ENCODE measurements around the gene S100P.

S100P gene

DNA sequence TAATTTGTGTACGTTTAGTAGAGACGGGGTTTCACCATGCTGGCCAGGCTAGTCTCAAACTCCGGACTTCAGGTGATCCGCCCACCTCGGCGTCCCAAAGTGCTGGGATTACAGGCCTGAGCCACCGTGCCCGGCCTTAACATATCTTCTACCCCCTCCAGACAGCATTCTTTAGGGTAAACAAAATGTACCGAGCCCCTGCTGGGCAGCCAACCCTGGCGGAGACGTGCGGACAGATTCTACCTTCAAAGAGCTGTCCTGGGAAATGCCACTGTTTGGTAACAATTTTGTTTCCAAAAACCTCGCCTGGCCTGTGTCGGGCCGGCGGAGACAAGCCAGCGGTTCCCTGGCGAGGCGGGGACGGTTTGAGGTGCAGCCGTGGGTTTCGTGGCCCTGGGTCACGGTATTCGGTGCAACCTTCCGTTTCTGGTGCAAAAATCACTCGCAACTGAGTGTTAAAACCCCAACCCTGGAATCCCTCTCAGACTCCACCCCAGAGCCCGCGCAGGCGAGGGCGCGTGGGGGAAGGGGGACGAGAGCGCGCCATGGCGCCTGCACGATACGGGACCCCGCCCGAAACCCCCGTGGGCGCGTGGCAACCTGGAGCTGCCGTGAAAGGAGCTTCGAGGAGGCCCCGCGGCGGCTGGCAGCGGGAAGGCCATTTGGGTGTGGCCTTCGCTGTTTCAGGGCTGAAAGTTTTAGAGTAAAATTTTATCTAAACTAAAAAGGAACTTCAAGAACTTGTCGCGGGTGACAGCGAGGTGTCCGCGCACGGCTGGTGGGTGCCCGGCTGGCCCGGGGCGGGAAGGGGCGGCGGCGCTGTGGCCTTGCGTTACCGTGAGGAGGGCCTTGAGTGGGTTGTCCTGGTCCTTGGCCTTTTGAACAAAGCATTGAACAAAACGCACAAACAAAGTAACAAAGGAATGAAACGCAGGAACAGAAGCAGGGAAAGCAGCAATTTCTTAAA, 36.2 kb upstream of the S100P start:
- no peak for TF ChIP-seq CTCF (conservative IDR thresholded peaks at IDR 0.05)
- no peak overlapping the region for H3K27ac ChIP-seq

GRCh38 chr4:6658209-6658595, 35.5 kb upstream of the S100P start:
- no peak overlapping the region for H3K27ac ChIP-seq

GRCh38 chr4:6658597-6659075, 35.0 kb upstream of the S100P start:
- TF ChIP-seq CTCF (conservative IDR thresholded peaks at IDR 0.05): no peak
- H3K27ac ChIP-seq: no peak overlapping the region

More at GRCh38 chr4:6658209-6658595, 35.5 kb upstream of the S100P start:
- no peak for TF ChIP-seq CTCF (conservative IDR thresholded peaks at IDR 0.05)

DNA sequence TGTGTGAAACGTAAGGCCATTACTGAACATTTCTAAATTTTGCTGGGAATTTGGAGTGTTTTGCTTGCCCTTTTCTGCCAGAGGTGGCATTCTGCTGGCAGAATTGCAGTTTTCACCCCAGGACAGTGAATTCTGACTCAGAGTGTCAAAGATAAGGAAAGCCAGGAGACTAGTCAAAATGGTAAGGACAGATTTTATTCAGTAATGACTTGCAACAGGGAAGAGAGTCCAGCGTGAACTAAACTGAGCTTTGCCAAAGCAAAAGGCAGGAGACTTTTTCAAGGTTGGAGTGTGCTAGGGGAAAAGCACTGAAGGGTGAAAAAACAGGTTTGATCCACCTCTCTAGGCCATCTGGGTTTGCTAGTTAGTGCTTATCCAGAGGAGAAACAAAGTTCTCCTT, 33.8 kb upstream of the S100P start:
- no peak overlapping the region for H3K27ac ChIP-seq

DNA sequence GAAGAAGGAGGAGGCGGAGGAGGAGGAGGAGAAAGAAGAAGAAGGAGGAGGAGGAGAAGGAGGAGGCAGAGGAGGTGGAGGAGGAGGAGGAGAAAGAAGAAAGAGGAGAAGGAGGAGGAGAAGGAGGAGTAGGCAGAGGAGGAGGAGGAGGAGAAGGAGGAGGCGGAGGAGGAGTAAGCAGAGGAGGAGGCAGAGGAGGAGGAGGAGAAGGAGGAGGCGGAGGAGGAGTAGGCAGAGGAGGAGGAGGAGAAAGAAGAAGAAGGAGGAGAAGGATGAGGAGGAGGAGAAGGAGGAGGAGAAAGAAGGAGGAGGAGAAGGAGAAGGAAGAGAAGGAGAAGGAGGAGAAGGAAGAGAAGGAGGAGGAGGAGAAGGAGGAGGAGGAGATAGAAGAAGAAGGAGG, 33.2 kb upstream of the S100P start:
- H3K27ac ChIP-seq: no peak overlapping the region
- no peak for TF ChIP-seq CTCF (conservative IDR thresholded peaks at IDR 0.05)

More for the DNA sequence above, 33.8 kb upstream of the S100P start:
- no peak for TF ChIP-seq CTCF (conservative IDR thresholded peaks at IDR 0.05)

DNA sequence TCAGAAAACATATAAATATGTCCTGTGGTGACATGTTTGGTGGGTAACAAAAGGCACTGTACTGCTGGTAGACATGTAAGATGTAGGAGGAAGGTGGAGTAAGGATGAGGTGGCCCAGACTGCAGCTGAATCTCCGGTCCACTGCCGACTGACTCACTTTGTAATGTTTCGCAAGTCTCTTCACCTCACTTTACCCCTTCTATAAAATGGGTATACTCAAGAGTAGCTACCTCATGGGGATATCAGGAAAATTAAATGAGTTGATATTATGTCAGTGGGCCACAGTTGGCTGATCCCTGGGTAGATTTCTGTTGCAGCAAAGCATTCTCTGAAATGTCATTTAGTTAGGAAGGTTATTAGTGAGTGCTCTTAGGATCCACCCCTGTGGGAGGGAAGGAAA, 31.1 kb upstream of the S100P start:
- no peak for TF ChIP-seq CTCF (conservative IDR thresholded peaks at IDR 0.05)

DNA sequence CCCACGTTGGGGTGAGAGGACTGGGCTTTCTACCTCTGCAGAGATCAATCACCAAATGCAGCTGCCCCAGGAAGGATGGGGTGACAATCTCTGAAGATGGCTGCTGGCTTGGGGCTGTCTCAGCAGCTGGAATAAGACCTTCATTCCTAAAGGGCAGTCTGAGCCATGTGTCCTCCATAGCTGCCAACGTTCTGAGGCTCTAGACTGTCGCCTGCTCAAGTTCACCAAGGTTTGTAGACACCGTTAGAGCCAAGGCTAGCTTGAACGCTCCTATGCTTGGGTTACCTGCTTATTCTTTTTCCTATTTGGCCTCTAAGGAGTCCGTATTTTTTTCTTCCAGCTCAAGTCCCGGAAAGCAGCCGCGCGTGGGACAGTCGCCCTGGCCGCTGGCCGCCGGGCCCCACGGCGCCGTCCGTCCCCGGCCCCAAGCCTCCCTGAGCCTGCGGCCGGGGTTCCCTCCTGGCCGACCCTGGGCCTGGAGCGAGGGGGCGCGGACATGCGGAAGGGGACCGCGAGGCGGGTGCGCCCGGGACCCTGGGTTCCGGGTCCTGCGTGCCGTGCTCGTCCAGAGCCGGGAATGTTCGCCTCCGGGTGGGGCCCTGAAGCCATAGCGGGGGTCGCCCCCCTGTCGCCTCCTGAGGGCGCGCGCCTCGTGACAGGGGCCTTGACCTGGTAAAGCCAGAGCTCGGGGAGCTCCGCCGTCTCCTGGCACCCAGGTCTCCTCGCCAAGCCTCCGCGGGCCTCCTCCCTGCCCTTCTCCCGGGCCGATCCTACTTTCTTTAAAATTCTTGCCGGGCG, 29.9 kb upstream of the S100P start:
- no peak for TF ChIP-seq CTCF (conservative IDR thresholded peaks at IDR 0.05)
- H3K27ac ChIP-seq: no peak overlapping the region

More for the DNA sequence above, 31.1 kb upstream of the S100P start:
- no peak overlapping the region for H3K27ac ChIP-seq

Data from VCaP (cell line).